GM21515 (cell line): ENCODE results near the gene TMEM130.

ENCODE experiments used
- ATAC-seq: cut with Tn5 transposase; IDR thresholded peaks from one replicate; pipeline ENCODE4 v1.9.1; 2021; ENCODE audit not compliant: unreplicated experiment

Gene TMEM130

GRCh38 chr7:98808751-98809460, 60.9 kb downstream of the TMEM130 start:
- no peak for ATAC-seq

- no peak for ATAC-seq
These were observed 62.5 kb downstream of the TMEM130 start for GRCh38 chr7:98807068-98808048.

GRCh38 chr7:98805956-98806838, 63.6 kb downstream of the TMEM130 start:
- no peak for ATAC-seq

DNA sequence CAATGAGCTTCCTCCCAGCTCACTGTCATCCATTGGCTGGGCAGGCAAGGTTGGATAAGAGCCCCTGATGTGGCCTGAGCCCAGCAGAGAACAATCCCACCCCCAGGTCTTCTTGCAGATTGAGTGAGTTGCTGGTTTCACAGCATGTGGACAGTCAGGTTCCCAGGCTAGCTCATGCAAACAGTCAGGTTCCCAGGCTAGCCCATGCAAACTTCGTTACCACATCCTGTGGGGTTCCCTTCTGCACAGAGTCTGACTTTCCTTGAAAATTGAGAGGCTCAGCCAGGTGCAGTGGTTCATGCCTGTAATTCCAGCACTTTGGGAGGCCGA, 67.1 kb downstream of the TMEM130 start:
- peak; percentile 34 for ATAC-seq

DNA sequence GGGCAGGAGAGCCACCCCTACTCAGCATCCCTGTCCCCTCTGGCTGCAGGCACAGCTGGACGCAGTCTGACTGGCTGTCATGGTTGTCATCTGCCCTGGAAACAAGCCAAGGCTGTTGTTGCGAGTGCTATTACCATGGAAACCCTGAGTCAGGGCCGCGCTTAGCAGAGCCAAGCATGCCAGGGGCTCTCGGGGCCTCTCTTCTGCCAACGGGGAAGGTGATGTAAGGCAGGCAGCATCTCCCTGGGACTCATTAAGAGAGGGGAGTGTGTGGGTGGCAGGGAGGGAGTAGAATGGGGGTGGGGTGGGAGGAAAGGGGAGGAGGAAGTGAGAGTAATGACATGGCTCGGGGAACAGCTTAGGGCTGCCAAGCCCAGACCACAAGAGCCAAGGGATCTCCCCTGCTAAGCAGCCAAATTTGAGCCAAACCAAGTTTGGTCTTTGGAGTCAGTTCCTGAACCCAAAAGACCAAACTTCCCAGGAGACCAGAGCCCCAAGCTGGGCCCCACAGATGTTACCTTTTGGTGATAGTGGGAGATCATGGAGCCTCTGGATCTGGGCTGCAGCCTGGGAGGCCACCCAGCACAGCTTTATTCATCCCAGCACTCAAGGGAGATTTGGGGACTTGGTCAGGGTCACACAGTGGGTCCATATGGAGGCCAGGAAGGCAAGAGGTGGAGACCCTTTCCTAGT, 67.6 kb downstream of the TMEM130 start:
- peak; percentile 85 for ATAC-seq

- no peak for ATAC-seq
These were observed 68.8 kb downstream of the TMEM130 start for GRCh38 chr7:98800996-98801395.

GRCh38 chr7:98797150-98797549, 72.7 kb downstream of the TMEM130 start:
- ATAC-seq: no peak
